GM19438 (cell line): ENCODE measurements around the gene HSBP1.

Experiments used
- ATAC-seq: cut with Tn5 transposase; IDR thresholded peaks from one replicate; pipeline ENCODE4 v1.9.1; 2021; ENCODE audit warnings: low read depth; ENCODE audit not compliant: unreplicated experiment

The HSBP1 gene

GRCh38 chr16:83802554-83803205 lies 5.1 kb upstream of the HSBP1 start:
- ATAC-seq = no peak

GRCh38 chr16:83803811-83804210 lies 4.0 kb upstream of the HSBP1 start:
- ATAC-seq = no peak

- no peak for ATAC-seq
These were observed 3.4 kb upstream of the HSBP1 start for GRCh38 chr16:83804366-83804765.

GRCh38 chr16:83806036-83806435 lies 1.7 kb upstream of the HSBP1 start:
- ATAC-seq = no peak

- ATAC-seq = no peak
These were observed 1.0 kb upstream of the HSBP1 start for GRCh38 chr16:83806731-83807130.

- ATAC-seq = no peak
These were observed 460 bp upstream of the HSBP1 start for GRCh38 chr16:83807327-83807709.

- no peak for ATAC-seq
These were observed 816 bp downstream of the HSBP1 start for GRCh38 chr16:83808573-83809014.

- no peak for ATAC-seq
These were observed 1.3 kb downstream of the HSBP1 start for GRCh38 chr16:83809092-83809491.

- ATAC-seq = no peak
These were observed 3.1 kb downstream of the HSBP1 start for GRCh38 chr16:83810901-83811300.

- ATAC-seq = peak; percentile 73
These were observed 6.3 kb downstream of the HSBP1 start for GRCh38 chr16:83813823-83814658.

- no peak for ATAC-seq
These were observed 6.8 kb downstream of the HSBP1 start for GRCh38 chr16:83814659-83814985.

GRCh38 chr16:83817022-83817421 lies 9.2 kb downstream of the HSBP1 start:
- ATAC-seq = no peak

- ATAC-seq = no peak
These were observed 10.5 kb downstream of the HSBP1 start for GRCh38 chr16:83818276-83818675.

GRCh38 chr16:83819361-83819760 lies 11.6 kb downstream of the HSBP1 start:
- no peak for ATAC-seq

GRCh38 chr16:83826146-83826913 lies 18.6 kb downstream of the HSBP1 start:
- ATAC-seq = peak; percentile 81

GRCh38 chr16:83830091-83830768 lies 22.5 kb downstream of the HSBP1 start:
- ATAC-seq = no peak

- ATAC-seq = no peak
These were observed 23.1 kb downstream of the HSBP1 start for GRCh38 chr16:83830769-83831455.

- no peak for ATAC-seq
These were observed 23.7 kb downstream of the HSBP1 start for GRCh38 chr16:83831456-83831987.

GRCh38 chr16:83833921-83834320 lies 26.1 kb downstream of the HSBP1 start:
- no peak for ATAC-seq
